Panc1 (cell line): ENCODE data around the gene GSG1. TPM values are rescaled to one million over a fixed set of nuclear protein-coding genes. Genes with fewer than 3 reads are reported as not detected.

ENCODE experiments used
- ATAC-seq: fragments of 200-7000 bp; cut with Tn5 transposase; 2 replicates; pipeline ENCODE4 v1.9.1; 2020; ENCODE audit warnings: mild to moderate bottlenecking, moderate library complexity
- BruUV-seq: library from RNA; stranded (reverse); fragments of 400-500 nt; replicated peaks from 2 replicates; lab custom pipeline; 2021; lab: Mats Ljungman, UMichigan
- CTCF ChIA-PET: fragments of 300-600 bp; sonication (Branson Sonifier 250); formaldehyde crosslinking; loops from one replicate; lab custom pipeline; 2022; ENCODE audit warnings: antibody characterized with exemption; lab: Charles Lee
- POLR2A ChIA-PET: fragments of 300-600 bp; sonication (Branson Sonifier 250); formaldehyde crosslinking; loops from one replicate; lab custom pipeline; 2022; ENCODE audit warnings: antibody characterized with exemption; lab: Charles Lee
- DNase-seq: peaks from one replicate; pipeline ENCODE4 v3.0.0-alpha.2; 2010; ENCODE audit warnings: low read depth, low spot score
- H3K27ac ChIP-seq: 2 replicates; pipeline ENCODE4 v1.5.1; 2011; ENCODE audit warnings: mild to moderate bottlenecking, low read length, inconsistent platforms
- H3K27me3 ChIP-seq: fragments of 200-500 bp; sonication (Bioruptor generic); 2 replicates; pipeline ENCODE4 v1.6.0; 2014; ENCODE audit warnings: low read length, inconsistent platforms; ENCODE audit not compliant: control insufficient read depth, insufficient read depth
- H3K36me3 ChIP-seq: fragments of 200-500 bp; sonication (Bioruptor generic); 2 replicates; pipeline ENCODE4 v1.5.1; 2014; ENCODE audit warnings: inconsistent platforms, mild to moderate bottlenecking, low read length, moderate library complexity; ENCODE audit not compliant: control insufficient read depth, insufficient read depth
- H3K4me1 ChIP-seq: 2 replicates; pipeline ENCODE4 v1.5.1; 2011; ENCODE audit warnings: inconsistent platforms, mild to moderate bottlenecking, low read length, moderate library complexity; ENCODE audit not compliant: control insufficient read depth, insufficient read depth
- H3K4me3 ChIP-seq, 2 experiments: 2 replicates each; pipeline ENCODE4 v1.5.1; 2011 to 2012; ENCODE audit warnings: low read depth in 2 of 2, low read length in 2 of 2, mild to moderate bottlenecking in 2 of 2, inconsistent platforms in 1 of 2, moderate library complexity in 1 of 2
- H3K9me3 ChIP-seq: fragments of 200-500 bp; sonication (Bioruptor generic); 2 replicates; pipeline ENCODE4 v1.5.1; 2014; ENCODE audit warnings: low read depth, mild to moderate bottlenecking, inconsistent platforms, low read length, moderate library complexity; ENCODE audit not compliant: control insufficient read depth, insufficient read depth
- POLR2AphosphoS5 ChIP-seq: IDR thresholded peaks from 2 replicates; pipeline ENCODE4 v1.6.1; 2012; ENCODE audit warnings: mild to moderate bottlenecking, low read depth, low read length, moderate library complexity
- SIN3A ChIP-seq: IDR thresholded peaks from 2 replicates; pipeline ENCODE4 v1.6.1; 2012; ENCODE audit warnings: low read depth, mild to moderate bottlenecking, low read length, moderate library complexity, borderline replicate concordance; ENCODE audit not compliant: insufficient read depth
- TCF7L2 ChIP-seq: IDR thresholded peaks from 2 replicates; pipeline ENCODE4 v1.6.1; 2011; ENCODE audit warnings: mild to moderate bottlenecking, low read depth, low read length, inconsistent platforms
- in situ Hi-C: cut with HindIII; loops from 2 replicates; pipeline ENCODE4 v1.10.0; 2016; ENCODE audit warnings: low sequenced_read_pairs, low pct_unique_long_range_greater_than_20kb
- intact Hi-C: fragments of 100-400 bp; cut with micrococcal nuclease; formaldehyde crosslinking; loops from one replicate; pipeline ENCODE4 v1.10.0; 2022; ENCODE audit not compliant: unreplicated experiment
- total RNA-seq: library from RNA; stranded (reverse); gene quantifications from one replicate; pipeline ENCODE4 v1.2.1, GENCODE V29; 2021; ENCODE audit not compliant: unreplicated experiment
- TF ChIP-seq, protein P1 (sequence below), 2 experiments: IDR thresholded peaks; 2 replicates each; pipeline ENCODE4 v1.6.1; 2011 to 2012; ENCODE audit warnings: low read depth in 2 of 2, control low read depth in 1 of 2, low read length in 1 of 2, mild to moderate bottlenecking in 1 of 2, moderate library complexity in 1 of 2; ENCODE audit not compliant: insufficient read depth in 1 of 2
- TF ChIP-seq, protein P2 (sequence below): fragments of 450-650 bp; IDR thresholded peaks from 2 replicates; pipeline ENCODE4 v1.5.1; 2017; ENCODE audit warnings: mild to moderate bottlenecking

Gene GSG1
- total RNA-seq, 1 experiment from 2014 or later, result not detected

DNA sequence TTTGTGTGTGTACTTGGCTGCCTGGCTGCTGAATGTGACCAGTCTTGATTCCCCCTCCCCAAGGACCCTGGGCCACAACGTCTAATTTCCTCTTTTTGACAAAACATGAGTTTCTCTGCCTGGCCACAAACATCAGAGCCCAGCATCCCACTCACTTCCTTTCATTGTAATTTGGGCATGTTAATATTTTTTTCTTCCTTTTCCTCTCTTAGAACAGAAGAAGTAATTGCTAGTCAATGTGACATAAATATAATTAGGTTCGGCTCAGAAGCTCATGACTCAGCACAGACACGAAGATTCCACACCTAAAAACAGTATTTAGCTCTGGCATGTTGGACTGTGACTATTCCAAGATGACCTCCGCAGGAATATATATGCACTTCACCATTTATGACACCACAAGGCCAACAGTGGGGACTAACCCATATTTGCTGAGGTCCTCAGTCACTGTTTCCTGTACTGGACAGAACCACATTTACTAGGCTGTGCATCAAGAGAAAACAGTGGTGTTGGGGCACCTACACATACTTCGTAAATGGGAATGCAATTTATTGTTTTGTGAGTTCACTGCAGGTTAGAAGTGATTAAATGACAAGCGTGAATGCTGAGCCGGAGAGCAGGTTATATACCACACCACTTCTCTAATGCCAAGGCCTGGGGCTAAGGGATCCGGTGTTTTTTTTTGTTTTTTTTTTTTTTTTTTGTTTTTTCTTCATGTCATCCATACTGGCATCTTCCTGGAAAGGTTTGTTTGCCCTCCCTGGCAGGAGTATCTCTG lies 4.2 kb downstream of the GSG1 start:
- no peak overlapping the region for H3K4me3 ChIP-seq

DNA sequence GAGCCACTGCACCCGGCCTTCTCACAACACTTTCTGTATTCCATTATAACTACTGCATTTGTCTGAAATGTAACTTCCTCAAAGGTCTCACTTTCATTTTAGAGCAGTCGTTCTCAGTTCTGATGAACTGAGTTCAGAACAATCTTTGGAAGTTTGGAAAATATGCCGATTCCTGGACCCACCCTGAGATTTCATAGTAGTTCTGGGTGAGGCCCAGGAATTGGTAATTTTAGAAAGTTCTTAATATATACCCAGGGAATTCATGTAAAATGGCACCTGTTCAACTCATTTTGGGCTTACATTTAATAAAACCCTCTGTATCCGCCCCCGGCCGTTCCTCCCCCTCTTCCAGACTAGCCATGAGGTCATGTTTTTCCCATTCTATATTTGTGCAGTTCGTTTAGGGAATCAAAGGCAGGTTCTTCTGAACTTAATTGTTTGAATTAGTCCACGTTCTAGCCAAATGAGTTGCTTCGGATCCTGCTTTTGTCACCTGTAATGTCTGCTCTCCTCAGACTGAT lies 5.9 kb downstream of the GSG1 start:
- Histone ChIP-seq H3K27me3 (no peaks in the 10 kb centered on the region), H3K4me3 (peak overlapping the region in 1 of 2 experiments; percentile 35; a peak in 3 of 4 replicates), H3K36me3 (no peaks in the 10 kb centered on the region), H3K9me3 (no peaks in the 10 kb centered on the region), H3K27ac (peak overlapping the region; percentile 95), H3K4me1 (peaks cover 41% of the 10 kb centered on the region)
- in situ Hi-C loops, result no loop called here
- intact Hi-C loops, result loop anchor here (2.0 kb wide), 1 partner anchor 113 kb away; no protein-coding TSS in a partner anchor
- no TSS peak for BruUV-seq
- no peak for ATAC-seq
- ChIA-PET CTCF (interaction anchor here (1.6 kb wide), 1 partner anchor 114 kb away, joined by 7 read pairs; no protein-coding TSS in a partner anchor), POLR2A (interaction anchor here (0.6 kb wide), 1 partner anchor 305 kb away, joined by 3 read pairs; no protein-coding TSS in a partner anchor)
- DNase-seq, result no peak
- TF ChIP-seq TCF7L2, result no peak
- TF ChIP-seq, protein P1, sequence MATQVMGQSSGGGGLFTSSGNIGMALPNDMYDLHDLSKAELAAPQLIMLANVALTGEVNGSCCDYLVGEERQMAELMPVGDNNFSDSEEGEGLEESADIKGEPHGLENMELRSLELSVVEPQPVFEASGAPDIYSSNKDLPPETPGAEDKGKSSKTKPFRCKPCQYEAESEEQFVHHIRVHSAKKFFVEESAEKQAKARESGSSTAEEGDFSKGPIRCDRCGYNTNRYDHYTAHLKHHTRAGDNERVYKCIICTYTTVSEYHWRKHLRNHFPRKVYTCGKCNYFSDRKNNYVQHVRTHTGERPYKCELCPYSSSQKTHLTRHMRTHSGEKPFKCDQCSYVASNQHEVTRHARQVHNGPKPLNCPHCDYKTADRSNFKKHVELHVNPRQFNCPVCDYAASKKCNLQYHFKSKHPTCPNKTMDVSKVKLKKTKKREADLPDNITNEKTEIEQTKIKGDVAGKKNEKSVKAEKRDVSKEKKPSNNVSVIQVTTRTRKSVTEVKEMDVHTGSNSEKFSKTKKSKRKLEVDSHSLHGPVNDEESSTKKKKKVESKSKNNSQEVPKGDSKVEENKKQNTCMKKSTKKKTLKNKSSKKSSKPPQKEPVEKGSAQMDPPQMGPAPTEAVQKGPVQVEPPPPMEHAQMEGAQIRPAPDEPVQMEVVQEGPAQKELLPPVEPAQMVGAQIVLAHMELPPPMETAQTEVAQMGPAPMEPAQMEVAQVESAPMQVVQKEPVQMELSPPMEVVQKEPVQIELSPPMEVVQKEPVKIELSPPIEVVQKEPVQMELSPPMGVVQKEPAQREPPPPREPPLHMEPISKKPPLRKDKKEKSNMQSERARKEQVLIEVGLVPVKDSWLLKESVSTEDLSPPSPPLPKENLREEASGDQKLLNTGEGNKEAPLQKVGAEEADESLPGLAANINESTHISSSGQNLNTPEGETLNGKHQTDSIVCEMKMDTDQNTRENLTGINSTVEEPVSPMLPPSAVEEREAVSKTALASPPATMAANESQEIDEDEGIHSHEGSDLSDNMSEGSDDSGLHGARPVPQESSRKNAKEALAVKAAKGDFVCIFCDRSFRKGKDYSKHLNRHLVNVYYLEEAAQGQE (IDR thresholded peaks at IDR 0.05; ENCODE audit: insufficient read depth in 1 of 2, low read depth in 2 of 2, low read length in 1 of 2), result no peak
- TF ChIP-seq, protein P2, sequence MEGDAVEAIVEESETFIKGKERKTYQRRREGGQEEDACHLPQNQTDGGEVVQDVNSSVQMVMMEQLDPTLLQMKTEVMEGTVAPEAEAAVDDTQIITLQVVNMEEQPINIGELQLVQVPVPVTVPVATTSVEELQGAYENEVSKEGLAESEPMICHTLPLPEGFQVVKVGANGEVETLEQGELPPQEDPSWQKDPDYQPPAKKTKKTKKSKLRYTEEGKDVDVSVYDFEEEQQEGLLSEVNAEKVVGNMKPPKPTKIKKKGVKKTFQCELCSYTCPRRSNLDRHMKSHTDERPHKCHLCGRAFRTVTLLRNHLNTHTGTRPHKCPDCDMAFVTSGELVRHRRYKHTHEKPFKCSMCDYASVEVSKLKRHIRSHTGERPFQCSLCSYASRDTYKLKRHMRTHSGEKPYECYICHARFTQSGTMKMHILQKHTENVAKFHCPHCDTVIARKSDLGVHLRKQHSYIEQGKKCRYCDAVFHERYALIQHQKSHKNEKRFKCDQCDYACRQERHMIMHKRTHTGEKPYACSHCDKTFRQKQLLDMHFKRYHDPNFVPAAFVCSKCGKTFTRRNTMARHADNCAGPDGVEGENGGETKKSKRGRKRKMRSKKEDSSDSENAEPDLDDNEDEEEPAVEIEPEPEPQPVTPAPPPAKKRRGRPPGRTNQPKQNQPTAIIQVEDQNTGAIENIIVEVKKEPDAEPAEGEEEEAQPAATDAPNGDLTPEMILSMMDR, result no peak
- no peak for TF ChIP-seq POLR2AphosphoS5
- TF ChIP-seq SIN3A, result no peak

More for the DNA sequence above, 4.2 kb downstream of the GSG1 start:
- Histone ChIP-seq H3K27ac (peak overlapping the region; percentile 95), H3K4me1 (peaks cover 47% of the 10 kb centered on the region), H3K9me3 (no peaks in the 10 kb centered on the region), H3K27me3 (no peaks in the 10 kb centered on the region), H3K36me3 (no peaks in the 10 kb centered on the region)
- no TSS peak for BruUV-seq
- intact Hi-C loops (loop anchor here (2.0 kb wide), 1 partner anchor 112 kb away; no protein-coding TSS in a partner anchor), in situ Hi-C loops (no loop called here)
- ATAC-seq, result no peak; the same call in 1 of the 2 replicates
- ChIA-PET POLR2A (no interaction called here), CTCF (interaction anchor here (1.6 kb wide), 1 partner anchor 113 kb away, joined by 7 read pairs; no protein-coding TSS in a partner anchor)
- DNase-seq, result no peak
- TF ChIP-seq, protein P1 (IDR thresholded peaks at IDR 0.05; ENCODE audit: insufficient read depth in 1 of 2, low read depth in 2 of 2, low read length in 1 of 2), result no peak
